Measurements from ENCODE around the gene MINDY4.

GRCh38 chr7:30880125-30880720, 109.0 kb downstream of the MINDY4 start:
- TF ChIP-seq EZH2 (IDR thresholded peaks at IDR 0.05; ENCODE audit: borderline replicate concordance, insufficient read depth, low read depth, low read length, poor library complexity, severe bottlenecking) (no peak), CTCF (IDR thresholded peaks at IDR 0.05) (no peak)
